Erythroblast (primary cell): ENCODE measurements around the gene PARG.
"Not testable (repeated sequence)": the region's sequence is repeated elsewhere in the genome, so short reads cannot be mapped to it uniquely, and the experiment has no call there.

Source experiments
- GATA1 ChIP-seq: IDR thresholded peaks from 2 replicates; pipeline ENCODE4 v1.6.1; 2011; ENCODE audit warnings: low read depth, mild to moderate bottlenecking, control low read depth, low read length, moderate library complexity
- POLR2A ChIP-seq: IDR thresholded peaks from 2 replicates; pipeline ENCODE4 v1.6.1; 2011; ENCODE audit warnings: mild to moderate bottlenecking, low read length

- not testable (repeated sequence) for TF ChIP-seq POLR2A, GATA1
These were observed 6.9 kb upstream of the PARG start for GRCh38 chr10:49948737-49949136.
